ENCODE results near the gene FKBP1C. TPM values are rescaled to one million over a fixed set of nuclear protein-coding genes. Genes with fewer than 3 reads are reported as not detected.

The FKBP1C gene
- total and polyA plus RNA-seq, 10 of the 15 experiments (the other 5 are each of a cell fraction or from before 2014, with no cell fraction given): 0.42 to 5.5 (median 1.5) TPM

- H3K36me3 ChIP-seq (ENCODE audit: control insufficient read depth in 2 of 2, insufficient read depth in 2 of 2, low read length in 1 of 2): no peaks in the 10 kb centered on the region
- no peak for FAIRE-seq
These were observed 24.3 kb upstream of the FKBP1C start for GRCh38 chr6:63186970-63187369.

More at GRCh38 chr6:63186970-63187369, 24.3 kb upstream of the FKBP1C start:
- Histone ChIP-seq H3K79me2 (ENCODE audit: control insufficient read depth, insufficient read depth, low read length) (no peaks in the 10 kb centered on the region), H3K4me3 (no peak overlapping the region), H3K27ac (ENCODE audit: control insufficient read depth, insufficient read depth) (no peak overlapping the region), H3K9ac (ENCODE audit: control insufficient read depth, insufficient read depth, low read length) (no peak overlapping the region), H3K4me1 (ENCODE audit: control insufficient read depth, insufficient read depth, low read length) (no peaks in the 10 kb centered on the region), H2AFZ (ENCODE audit: control insufficient read depth, low read depth, low read length) (no peak overlapping the region), H4K20me1 (ENCODE audit: control insufficient read depth, insufficient read depth) (no peaks in the 10 kb centered on the region), H3K4me2 (ENCODE audit: control insufficient read depth, insufficient read depth) (no peak overlapping the region), H3K27me3 (replicated peaks in 1 of 2; ENCODE audit: control insufficient read depth in 2 of 2, insufficient read depth in 2 of 2, low read length in 1 of 2) (no peaks in the 10 kb centered on the region; a peak in 1 of 4 replicates), H3K9me3 (replicated peaks; ENCODE audit: control insufficient read depth, insufficient read depth, low read length) (no peaks in the 10 kb centered on the region)
- ChIA-PET POLR2A (no interaction called here), RAD21 (ENCODE audit: unreplicated experiment) (no interaction called here), CTCF (no interaction called here), SMC1A (ENCODE audit: uncharacterized antibody, unreplicated experiment) (no interaction called here)
- ATAC-seq: no peak
- in situ Hi-C loops (cut with MboI): no loop called here
- intact Hi-C loops (cut with micrococcal nuclease; ENCODE audit: unreplicated experiment): no loop called here
- no TSS peak for BruUV-seq (replicated peaks)
- no peak for TF ChIP-seq SP1 (IDR thresholded peaks at IDR 0.05; ENCODE audit: low read depth, low read length)
- no peak for TF ChIP-seq BRCA1 (IDR thresholded peaks at IDR 0.05; ENCODE audit: low read depth, low read length)
- TF ChIP-seq SMARCA5 (IDR thresholded peaks at IDR 0.05): no peak
- TF ChIP-seq NFXL1 (IDR thresholded peaks at IDR 0.05; ENCODE audit: borderline replicate concordance): no peak
- TF ChIP-seq ZBTB33 (IDR thresholded peaks at IDR 0.05): no peak
- no peak for TF ChIP-seq WRNIP1 (IDR thresholded peaks at IDR 0.05; ENCODE audit: borderline replicate concordance, low read depth, low read length)
- TF ChIP-seq RELA (IDR thresholded peaks at IDR 0.05; ENCODE audit: borderline replicate concordance, partially characterized antibody): no peak
- TF ChIP-seq CHD1 (IDR thresholded peaks at IDR 0.05; ENCODE audit: low read depth, low read length): no peak
- no peak for TF ChIP-seq MEF2A (IDR thresholded peaks at IDR 0.05; ENCODE audit: insufficient read depth, low read depth, low read length)
- no peak for TF ChIP-seq STAT1 (conservative IDR thresholded peaks at IDR 0.05)
- TF ChIP-seq ATF2 (IDR thresholded peaks at IDR 0.05; ENCODE audit: low read length): no peak
- no peak for TF ChIP-seq IRF3 (IDR thresholded peaks at IDR 0.05)
- no peak for TF ChIP-seq E4F1 (IDR thresholded peaks at IDR 0.05; ENCODE audit: borderline replicate concordance, partially characterized antibody)
- no peak for TF ChIP-seq PKNOX1 (IDR thresholded peaks at IDR 0.05)
- no peak for TF ChIP-seq FOS (IDR thresholded peaks at IDR 0.05; ENCODE audit: borderline replicate concordance, extremely low read depth, insufficient read length)
- DNase-seq (ENCODE audit: low read depth, low spot score): no peak

Data from GM12878 (cell line).